ENCODE measurements around the gene GRK7.
"Not testable (repeated sequence)": the region's sequence is repeated elsewhere in the genome, so short reads cannot be mapped to it uniquely, and the experiment has no call there.

GRK7 gene

DNA sequence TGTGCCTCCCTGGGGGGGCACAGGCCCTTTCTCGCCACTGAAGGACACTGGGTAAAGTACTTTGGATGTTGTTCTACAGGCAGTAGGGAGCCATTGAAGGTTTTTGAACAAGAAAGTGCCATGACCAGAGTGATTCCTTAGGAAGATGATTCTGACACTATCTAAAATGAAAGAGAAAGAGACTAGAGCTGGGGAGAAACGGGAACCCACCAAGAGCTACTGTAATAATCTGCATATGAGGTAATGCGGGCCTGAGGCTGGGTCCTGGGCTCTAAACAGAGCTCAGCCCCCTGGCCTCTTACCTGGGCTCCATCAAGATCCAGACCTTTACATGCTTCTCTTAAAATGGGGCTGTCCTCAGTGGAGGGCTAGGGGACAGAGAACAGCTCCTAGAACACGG, 24.9 kb downstream of the GRK7 start:
- H3K4me3 ChIP-seq (ENCODE audit: low read depth, low read length), result no peak overlapping the region
- TF ChIP-seq, protein P1, sequence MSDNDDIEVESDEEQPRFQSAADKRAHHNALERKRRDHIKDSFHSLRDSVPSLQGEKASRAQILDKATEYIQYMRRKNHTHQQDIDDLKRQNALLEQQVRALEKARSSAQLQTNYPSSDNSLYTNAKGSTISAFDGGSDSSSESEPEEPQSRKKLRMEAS (IDR thresholded peaks at IDR 0.05; ENCODE audit: low read depth, low read length), result no peak
- TF ChIP-seq, protein P2, sequence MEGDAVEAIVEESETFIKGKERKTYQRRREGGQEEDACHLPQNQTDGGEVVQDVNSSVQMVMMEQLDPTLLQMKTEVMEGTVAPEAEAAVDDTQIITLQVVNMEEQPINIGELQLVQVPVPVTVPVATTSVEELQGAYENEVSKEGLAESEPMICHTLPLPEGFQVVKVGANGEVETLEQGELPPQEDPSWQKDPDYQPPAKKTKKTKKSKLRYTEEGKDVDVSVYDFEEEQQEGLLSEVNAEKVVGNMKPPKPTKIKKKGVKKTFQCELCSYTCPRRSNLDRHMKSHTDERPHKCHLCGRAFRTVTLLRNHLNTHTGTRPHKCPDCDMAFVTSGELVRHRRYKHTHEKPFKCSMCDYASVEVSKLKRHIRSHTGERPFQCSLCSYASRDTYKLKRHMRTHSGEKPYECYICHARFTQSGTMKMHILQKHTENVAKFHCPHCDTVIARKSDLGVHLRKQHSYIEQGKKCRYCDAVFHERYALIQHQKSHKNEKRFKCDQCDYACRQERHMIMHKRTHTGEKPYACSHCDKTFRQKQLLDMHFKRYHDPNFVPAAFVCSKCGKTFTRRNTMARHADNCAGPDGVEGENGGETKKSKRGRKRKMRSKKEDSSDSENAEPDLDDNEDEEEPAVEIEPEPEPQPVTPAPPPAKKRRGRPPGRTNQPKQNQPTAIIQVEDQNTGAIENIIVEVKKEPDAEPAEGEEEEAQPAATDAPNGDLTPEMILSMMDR (IDR thresholded peaks at IDR 0.05; ENCODE audit: low read depth, low read length), result no peak
- no peak for DNase-seq (ENCODE audit: low read depth)

GRCh38 chr3:141788750-141789149, 25.5 kb downstream of the GRK7 start:
- not testable (repeated sequence) for DNase-seq (ENCODE audit: low read depth); H3K4me3 ChIP-seq (ENCODE audit: low read depth, low read length)

- H3K4me3 ChIP-seq (ENCODE audit: low read depth, low read length), result no peak overlapping the region
- DNase-seq (ENCODE audit: low read depth), result peak; percentile 28
- TF ChIP-seq MYC (IDR thresholded peaks at IDR 0.05; ENCODE audit: low read depth, low read length) (no peak), POLR2A (IDR thresholded peaks at IDR 0.05; ENCODE audit: extremely low read depth, insufficient read length) (no peak)
- TF ChIP-seq, protein P1 (IDR thresholded peaks at IDR 0.05; ENCODE audit: low read depth, low read length), result 0 out of 2 replicates have a peak, but pooled peaks have one; percentile 14
- TF ChIP-seq, protein P2 (IDR thresholded peaks at IDR 0.05; ENCODE audit: low read depth, low read length), result no peak
Observed at GRCh38 chr3:141789281-141789680, 26.1 kb downstream of the GRK7 start.

DNA sequence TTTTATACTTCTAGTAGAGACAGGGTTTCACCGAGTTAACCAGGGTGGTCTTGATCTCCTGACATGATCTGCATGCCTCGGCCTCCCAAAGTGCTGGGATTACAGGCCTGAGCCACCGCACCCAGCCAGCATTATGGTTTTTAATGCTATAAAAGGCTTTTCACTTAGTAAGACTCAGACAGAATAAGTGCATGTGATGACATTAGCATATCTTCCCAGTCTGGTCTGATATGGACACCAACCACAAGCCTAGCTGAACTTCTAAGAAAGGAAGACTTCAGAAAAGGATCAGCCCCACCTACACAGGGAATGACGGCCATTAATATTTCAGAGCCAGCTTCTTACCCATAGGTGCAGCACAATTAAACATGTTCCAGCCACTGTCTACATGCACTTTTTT, 27.0 kb downstream of the GRK7 start:
- DNase-seq (ENCODE audit: low read depth), result no peak
- TF ChIP-seq, protein P2 (IDR thresholded peaks at IDR 0.05; ENCODE audit: low read depth, low read length), result no peak
- TF ChIP-seq POLR2A (IDR thresholded peaks at IDR 0.05; ENCODE audit: extremely low read depth, insufficient read length), result no peak
- TF ChIP-seq, protein P1 (IDR thresholded peaks at IDR 0.05; ENCODE audit: low read depth, low read length), result no peak
- no peak for TF ChIP-seq MYC (IDR thresholded peaks at IDR 0.05; ENCODE audit: low read depth, low read length)
- no peak overlapping the region for H3K4me3 ChIP-seq (ENCODE audit: low read depth, low read length)

- no peak for TF ChIP-seq MYC (IDR thresholded peaks at IDR 0.05; ENCODE audit: low read depth, low read length)
- TF ChIP-seq, protein P2 (IDR thresholded peaks at IDR 0.05; ENCODE audit: low read depth, low read length), result no peak
- TF ChIP-seq, protein P1 (IDR thresholded peaks at IDR 0.05; ENCODE audit: low read depth, low read length), result no peak
- TF ChIP-seq POLR2A (IDR thresholded peaks at IDR 0.05; ENCODE audit: extremely low read depth, insufficient read length), result no peak
- DNase-seq (ENCODE audit: low read depth), result no peak
- no peak overlapping the region for H3K4me3 ChIP-seq (ENCODE audit: low read depth, low read length)
Observed at GRCh38 chr3:141792495-141792894, 29.3 kb downstream of the GRK7 start.

DNA sequence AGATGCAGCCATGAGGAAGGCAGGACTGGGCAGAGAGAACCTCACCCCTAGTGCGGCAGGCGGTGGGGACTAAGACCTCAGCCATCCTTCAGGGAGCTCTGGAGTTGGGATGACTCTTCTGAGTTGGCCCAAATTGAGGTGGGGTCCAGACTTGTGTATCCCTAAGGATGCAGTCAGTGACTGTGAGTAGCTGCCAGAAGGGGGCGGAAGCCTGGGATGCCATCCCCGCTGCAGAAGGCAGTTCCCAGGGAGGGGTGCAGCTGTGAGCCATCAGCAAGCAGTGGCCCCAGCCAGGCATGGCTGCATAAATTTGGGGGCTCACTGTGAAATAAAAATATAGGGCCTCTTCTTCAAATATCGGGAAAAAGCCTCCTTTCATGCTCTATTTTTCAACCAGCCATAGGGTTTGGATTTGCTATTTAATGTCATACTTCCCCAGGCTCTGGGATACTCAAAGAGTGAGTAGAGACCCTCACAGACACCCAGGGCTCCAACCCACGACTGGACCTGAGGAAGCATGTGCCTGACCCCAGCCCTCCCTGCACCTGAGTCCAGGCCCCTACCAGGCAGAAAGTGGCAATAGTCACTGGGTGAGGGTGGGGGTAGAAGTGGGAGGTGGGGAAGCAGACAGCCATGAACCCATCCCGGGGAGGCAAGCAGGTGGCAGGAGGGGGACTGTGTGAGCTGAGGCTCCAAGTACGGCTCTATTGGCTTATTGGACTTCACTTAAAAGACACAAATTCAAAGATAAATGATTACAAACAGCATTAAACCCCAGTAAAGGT, 30.5 kb downstream of the GRK7 start:
- DNase-seq (ENCODE audit: low read depth), result no peak
- TF ChIP-seq MYC (IDR thresholded peaks at IDR 0.05; ENCODE audit: low read depth, low read length), result no peak
- no peak for TF ChIP-seq POLR2A (IDR thresholded peaks at IDR 0.05; ENCODE audit: extremely low read depth, insufficient read length)
- TF ChIP-seq, protein P2 (IDR thresholded peaks at IDR 0.05; ENCODE audit: low read depth, low read length), result no peak
- TF ChIP-seq, protein P1 (IDR thresholded peaks at IDR 0.05; ENCODE audit: low read depth, low read length), result no peak

More for the DNA sequence above, 30.5 kb downstream of the GRK7 start:
- H3K4me3 ChIP-seq (ENCODE audit: low read depth, low read length), result no peak overlapping the region
